Peyer's patch (tissue), 4 donors: Measurements from ENCODE around the gene SLC25A22. TPM values are rescaled to one million over a fixed set of nuclear protein-coding genes. Genes with fewer than 3 reads are reported as not detected.

Experiments used
- DNase-seq, 3 donors: peaks; one replicate each; pipeline ENCODE4 v3.0.0-alpha.2; 2017 to 2019
- H3K27ac ChIP-seq, 4 donors: fragments of 200-600 bp; sonication (generic); one replicate each; pipeline ENCODE4 v1.5.1; 2016 to 2019
- H3K27me3 ChIP-seq, 2 donors: fragments of 200-600 bp; sonication (generic); one replicate each; pipeline ENCODE4 v1.5.1; 2019
- H3K36me3 ChIP-seq, 3 donors: fragments of 200-600 bp; sonication (generic); one replicate each; pipeline ENCODE4 v1.5.1; 2016 to 2019
- H3K4me1 ChIP-seq, 4 donors: fragments of 200-600 bp; sonication (generic); one replicate each; pipeline ENCODE4 v1.5.1; 2016 to 2019
- H3K4me3 ChIP-seq, 4 donors: fragments of 200-600 bp; sonication (generic); 1 replicate in 3 of 4; 2 replicates in 1 of 4; pipeline ENCODE4 v1.5.1; 2016 to 2019; ENCODE audit warnings: mild to moderate bottlenecking in 1 of 4
- H3K9me3 ChIP-seq, 4 donors: fragments of 200-600 bp; sonication (generic); one replicate each; pipeline ENCODE4 v1.5.1; 2016 to 2019; ENCODE audit warnings: mild to moderate bottlenecking in 1 of 4
- CTCF ChIP-seq, 6 experiments: fragments of 450-650 bp in 4 of 6; fragments of 200-600 bp in 2 of 6; sonication (generic) in 1 of 6; IDR thresholded peaks; one replicate each; pipeline ENCODE4 v1.5.1; 2017 to 2019; ENCODE audit warnings: antibody characterized with exemption in 6 of 6, mild to moderate bottlenecking in 3 of 6, moderate library complexity in 1 of 6
- POLR2A ChIP-seq, 2 donors: fragments of 450-650 bp; IDR thresholded peaks; one replicate each; pipeline ENCODE4 v1.5.1; 2017; ENCODE audit warnings: antibody characterized with exemption in 2 of 2, mild to moderate bottlenecking in 2 of 2, moderate library complexity in 2 of 2
- total RNA-seq, 4 donors: library from RNA; depleted of rRNA; stranded (reverse); fragments of >200 nt; gene quantifications; one replicate each; pipeline ENCODE4 v1.1.0, GENCODE V29; 2016

Gene SLC25A22
- total RNA-seq, 4 donors from 2014 or later, result 14.2 to 22.0 (median 16.6) TPM

GRCh38 chr11:762421-763072 lies 35.5 kb downstream of the SLC25A22 start:
- Histone ChIP-seq H3K4me1 (peaks cover 0 to 5% (median 0%) of the 10 kb centered on the region in 4 donors), H3K27ac (peak overlapping the region in 3 of 4 donors; percentile 49 to 90 (median 80)), H3K27me3 (no peaks in the 10 kb centered on the region), H3K36me3 (peaks cover 0 to 80% (median 0%) of the 10 kb centered on the region in 3 donors), H3K9me3 (no peaks in the 10 kb centered on the region), H3K4me3 (no peak overlapping the region)
- DNase-seq, result peak in 2 of 3 donors; percentile 71 to 75
- TF ChIP-seq POLR2A (IDR thresholded peaks at IDR 0.05) (no peak), CTCF (IDR thresholded peaks at IDR 0.05) (peak in 3 of 6 experiments; percentile 39 to 59 (median 51))

- H3K4me1 ChIP-seq, result peaks cover 0 to 5% (median 0%) of the 10 kb centered on the region in 4 donors
- TF ChIP-seq CTCF (IDR thresholded peaks at IDR 0.05) (no peak), POLR2A (IDR thresholded peaks at IDR 0.05) (no peak)
- no peak overlapping the region for H3K27ac ChIP-seq
- H3K36me3 ChIP-seq, result peaks cover 0 to 84% (median 0%) of the 10 kb centered on the region in 3 donors
- no peak for DNase-seq
- no peaks in the 10 kb centered on the region for H3K9me3 ChIP-seq
- H3K27me3 ChIP-seq, result no peaks in the 10 kb centered on the region
- H3K4me3 ChIP-seq, result no peak overlapping the region
These were observed 36.5 kb downstream of the SLC25A22 start for GRCh38 chr11:761526-762108.

- no peaks in the 10 kb centered on the region for H3K27me3 ChIP-seq
- no peak for DNase-seq
- no peak overlapping the region for H3K4me3 ChIP-seq
- H3K4me1 ChIP-seq, result peaks cover 0 to 5% (median 0%) of the 10 kb centered on the region in 4 donors
- H3K36me3 ChIP-seq, result peaks cover 0 to 87% (median 0%) of the 10 kb centered on the region in 3 donors
- no peak overlapping the region for H3K27ac ChIP-seq
- H3K9me3 ChIP-seq, result no peaks in the 10 kb centered on the region
- TF ChIP-seq POLR2A (IDR thresholded peaks at IDR 0.05), result no peak
- TF ChIP-seq CTCF (IDR thresholded peaks at IDR 0.05), result no peak
These were observed 37.8 kb downstream of the SLC25A22 start for GRCh38 chr11:760236-760635.

- H3K27ac ChIP-seq, result no peak overlapping the region
These were observed 48.4 kb downstream of the SLC25A22 start for GRCh38 chr11:749731-750130.

GRCh38 chr11:748007-748359 lies 50.1 kb downstream of the SLC25A22 start:
- peak overlapping the region; percentile 68 to 98 (median 88) for H3K4me3 ChIP-seq
- H3K27ac ChIP-seq, result peak overlapping the region; percentile 75 to 93 (median 82)
- peak in 1 of 3 donors; percentile 58 for DNase-seq
- peaks cover 0 to 7% (median 0%) of the 10 kb centered on the region in 3 donors for H3K36me3 ChIP-seq
- no peak for TF ChIP-seq CTCF (IDR thresholded peaks at IDR 0.05)
- no peak for TF ChIP-seq POLR2A (IDR thresholded peaks at IDR 0.05)
- H3K4me1 ChIP-seq, result peaks cover 0 to 31% (median 13%) of the 10 kb centered on the region in 4 donors
- no peaks in the 10 kb centered on the region for H3K9me3 ChIP-seq
- H3K27me3 ChIP-seq, result no peaks in the 10 kb centered on the region

More at GRCh38 chr11:749731-750130, 48.4 kb downstream of the SLC25A22 start:
- Histone ChIP-seq H3K4me3 (no peak overlapping the region), H3K4me1 (peaks cover 0 to 31% (median 13%) of the 10 kb centered on the region in 4 donors), H3K36me3 (peaks cover 0 to 7% (median 0%) of the 10 kb centered on the region in 3 donors), H3K27me3 (no peaks in the 10 kb centered on the region), H3K9me3 (no peaks in the 10 kb centered on the region)
- TF ChIP-seq POLR2A (IDR thresholded peaks at IDR 0.05) (no peak), CTCF (IDR thresholded peaks at IDR 0.05) (no peak)
- no peak for DNase-seq
